ENCODE measurements around the gene POLR3H. TPM values are rescaled to one million over a fixed set of nuclear protein-coding genes. Genes with fewer than 3 reads are reported as not detected.

POLR3H gene
- total RNA-seq, 1 donor from 2014 or later, result 44.5 TPM

DNA sequence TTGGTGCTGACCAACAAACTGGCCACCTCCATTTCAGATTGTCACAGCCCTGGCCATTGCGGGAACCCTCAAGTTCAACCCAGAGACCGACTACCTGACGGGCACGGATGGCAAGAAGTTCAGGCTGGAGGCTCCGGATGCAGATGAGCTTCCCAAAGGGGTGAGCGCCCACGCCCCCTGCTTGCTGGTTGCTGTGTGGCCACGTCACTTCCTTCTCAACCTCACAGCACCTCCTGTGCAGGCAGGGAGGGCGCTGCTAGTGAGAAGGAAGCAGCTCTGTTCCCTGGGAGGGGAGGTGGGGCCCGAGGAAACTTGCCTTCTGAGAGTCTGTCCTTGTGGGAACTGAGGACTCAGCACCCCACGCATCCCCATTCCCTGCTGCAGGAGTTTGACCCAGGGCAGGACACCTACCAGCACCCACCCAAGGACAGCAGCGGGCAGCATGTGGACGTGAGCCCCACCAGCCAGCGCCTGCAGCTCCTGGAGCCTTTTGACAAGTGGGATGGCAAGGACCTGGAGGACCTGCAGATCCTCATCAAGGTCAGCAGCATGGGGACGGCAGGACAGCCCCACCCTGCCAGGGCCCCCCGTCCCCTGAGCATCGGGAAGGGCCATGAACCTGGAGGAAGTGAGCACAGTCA lies 19.3 kb downstream of the POLR3H start:
- Mint-ChIP-seq H3K9me3 (ENCODE audit: unreplicated experiment) (peaks cover 2% of the 10 kb centered on the region), H3K4me3 (ENCODE audit: unreplicated experiment) (no peak overlapping the region), H3K4me1 (ENCODE audit: low read depth, unreplicated experiment) (peaks cover 4% of the 10 kb centered on the region), H3K27me3 (ENCODE audit: low read depth, unreplicated experiment) (no peaks in the 10 kb centered on the region), H3K36me3 (ENCODE audit: low read depth, unreplicated experiment) (peaks cover 9% of the 10 kb centered on the region), H3K27ac (ENCODE audit: unreplicated experiment) (no peak overlapping the region)
- H3K4me3 ChIP-seq (ENCODE audit: insufficient read depth, low read depth, low read length), result no peak overlapping the region
- H3K36me3 ChIP-seq (ENCODE audit: insufficient read depth, low read length), result peaks cover 22% of the 10 kb centered on the region
- H3K79me2 ChIP-seq (ENCODE audit: insufficient read depth, low read length), result peaks cover 3% of the 10 kb centered on the region
- H2AFZ ChIP-seq (ENCODE audit: low read depth, low read length), result no peak overlapping the region
- H3K27ac ChIP-seq (ENCODE audit: low read depth, low read length), result no peak overlapping the region
- peaks cover 53% of the 10 kb centered on the region for H4K20me1 ChIP-seq (ENCODE audit: insufficient read depth, low read length)
- no peak for DNase-seq (ENCODE audit: low read depth)
- no peak for FAIRE-seq
- H3K4me1 ChIP-seq (ENCODE audit: insufficient read depth, low read length), result peaks cover 9% of the 10 kb centered on the region
- no peaks in the 10 kb centered on the region for H3K9me3 ChIP-seq (ENCODE audit: insufficient read depth, low read depth, low read length)
- TF ChIP-seq, protein P1, sequence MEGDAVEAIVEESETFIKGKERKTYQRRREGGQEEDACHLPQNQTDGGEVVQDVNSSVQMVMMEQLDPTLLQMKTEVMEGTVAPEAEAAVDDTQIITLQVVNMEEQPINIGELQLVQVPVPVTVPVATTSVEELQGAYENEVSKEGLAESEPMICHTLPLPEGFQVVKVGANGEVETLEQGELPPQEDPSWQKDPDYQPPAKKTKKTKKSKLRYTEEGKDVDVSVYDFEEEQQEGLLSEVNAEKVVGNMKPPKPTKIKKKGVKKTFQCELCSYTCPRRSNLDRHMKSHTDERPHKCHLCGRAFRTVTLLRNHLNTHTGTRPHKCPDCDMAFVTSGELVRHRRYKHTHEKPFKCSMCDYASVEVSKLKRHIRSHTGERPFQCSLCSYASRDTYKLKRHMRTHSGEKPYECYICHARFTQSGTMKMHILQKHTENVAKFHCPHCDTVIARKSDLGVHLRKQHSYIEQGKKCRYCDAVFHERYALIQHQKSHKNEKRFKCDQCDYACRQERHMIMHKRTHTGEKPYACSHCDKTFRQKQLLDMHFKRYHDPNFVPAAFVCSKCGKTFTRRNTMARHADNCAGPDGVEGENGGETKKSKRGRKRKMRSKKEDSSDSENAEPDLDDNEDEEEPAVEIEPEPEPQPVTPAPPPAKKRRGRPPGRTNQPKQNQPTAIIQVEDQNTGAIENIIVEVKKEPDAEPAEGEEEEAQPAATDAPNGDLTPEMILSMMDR (IDR thresholded peaks at IDR 0.05; ENCODE audit: insufficient read depth, low read depth, low read length), result no peak
- TF ChIP-seq EZH2 (IDR thresholded peaks at IDR 0.05; ENCODE audit: insufficient read depth, low read length), result no peak
- H3K4me2 ChIP-seq (ENCODE audit: low read length), result no peak overlapping the region
- H3K9ac ChIP-seq (ENCODE audit: low read length), result no peak overlapping the region
- H3K27me3 ChIP-seq (ENCODE audit: insufficient read depth, low read length), result no peaks in the 10 kb centered on the region

DNA sequence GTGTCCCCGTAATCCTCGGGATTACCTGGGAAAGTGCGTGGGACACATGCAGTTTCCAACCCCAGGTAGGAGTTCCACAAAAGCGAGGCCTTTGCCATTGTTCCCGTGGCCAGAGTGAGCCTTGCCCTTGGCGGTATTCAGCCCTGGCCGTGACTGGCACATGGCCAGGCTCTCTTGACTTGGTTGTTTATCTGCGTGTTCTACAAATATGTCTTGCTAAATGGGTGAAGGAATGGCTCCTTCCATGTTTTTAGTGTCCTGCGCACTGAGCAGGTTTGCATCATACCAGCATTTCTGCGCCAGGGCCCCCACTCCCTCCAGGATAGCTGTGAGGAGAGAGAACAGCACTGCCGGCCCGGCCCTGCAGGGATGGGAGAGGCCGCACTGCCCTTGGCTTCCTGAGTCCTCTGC lies 20.0 kb downstream of the POLR3H start:
- Mint-ChIP-seq H3K27me3 (ENCODE audit: low read depth, unreplicated experiment) (no peaks in the 10 kb centered on the region), H3K4me1 (ENCODE audit: low read depth, unreplicated experiment) (peaks cover 4% of the 10 kb centered on the region), H3K9me3 (ENCODE audit: unreplicated experiment) (peaks cover 2% of the 10 kb centered on the region), H3K4me3 (ENCODE audit: unreplicated experiment) (no peak overlapping the region), H3K27ac (ENCODE audit: unreplicated experiment) (peak overlapping the region; percentile 26), H3K36me3 (ENCODE audit: low read depth, unreplicated experiment) (peaks cover 9% of the 10 kb centered on the region)
- TF ChIP-seq, protein P1 (IDR thresholded peaks at IDR 0.05; ENCODE audit: insufficient read depth, low read depth, low read length), result no peak
- no peak for TF ChIP-seq EZH2 (IDR thresholded peaks at IDR 0.05; ENCODE audit: insufficient read depth, low read length)
- DNase-seq (ENCODE audit: low read depth), result no peak
- Histone ChIP-seq H2AFZ (ENCODE audit: low read depth, low read length) (no peak overlapping the region), H3K4me2 (ENCODE audit: low read length) (no peak overlapping the region), H3K79me2 (ENCODE audit: insufficient read depth, low read length) (peaks cover 3% of the 10 kb centered on the region), H3K9me3 (ENCODE audit: insufficient read depth, low read depth, low read length) (no peaks in the 10 kb centered on the region), H3K27me3 (ENCODE audit: insufficient read depth, low read length) (no peaks in the 10 kb centered on the region), H3K4me1 (ENCODE audit: insufficient read depth, low read length) (peaks cover 9% of the 10 kb centered on the region), H3K27ac (ENCODE audit: low read depth, low read length) (no peak overlapping the region), H3K9ac (ENCODE audit: low read length) (no peak overlapping the region), H3K4me3 (ENCODE audit: insufficient read depth, low read depth, low read length) (no peak overlapping the region), H3K36me3 (ENCODE audit: insufficient read depth, low read length) (peaks cover 22% of the 10 kb centered on the region), H4K20me1 (ENCODE audit: insufficient read depth, low read length) (peaks cover 49% of the 10 kb centered on the region)
- no peak for FAIRE-seq

Measured in astrocyte (in vitro differentiated cells and primary cell).